NCI-H748 (cell line): Measurements from ENCODE around the gene ARMC6.
"Not testable (repeated sequence)": the region's sequence is repeated elsewhere in the genome, so short reads cannot be mapped to it uniquely, and the experiment has no call there.

Source experiments
- DNase-seq: peaks from one replicate; lab custom pipeline; 2025; ENCODE audit not compliant: unreplicated experiment; lab: John Stamatoyannopoulos, UW

Gene ARMC6

GRCh38 chr19:19074196-19074882, 40.9 kb downstream of the ARMC6 start:
- peak; percentile 4 for DNase-seq

GRCh38 chr19:19075126-19075525, 41.7 kb downstream of the ARMC6 start:
- DNase-seq: no peak

- peak; percentile 8 for DNase-seq
Observed at GRCh38 chr19:19076476-19076875, 43.1 kb downstream of the ARMC6 start.

GRCh38 chr19:19077103-19077502, 43.7 kb downstream of the ARMC6 start:
- DNase-seq: peak; percentile 52

GRCh38 chr19:19078801-19079200, 45.4 kb downstream of the ARMC6 start:
- DNase-seq: no peak

GRCh38 chr19:19079571-19079970, 46.2 kb downstream of the ARMC6 start:
- no peak for DNase-seq

- no peak for DNase-seq
Observed at GRCh38 chr19:19081642-19082151, 48.3 kb downstream of the ARMC6 start.

GRCh38 chr19:19083413-19084178, 50.2 kb downstream of the ARMC6 start:
- DNase-seq: no peak

GRCh38 chr19:19087676-19088075, 54.3 kb downstream of the ARMC6 start:
- no peak for DNase-seq

GRCh38 chr19:19094513-19094912, 61.1 kb downstream of the ARMC6 start:
- no peak for DNase-seq

GRCh38 chr19:19095691-19096090, 62.3 kb downstream of the ARMC6 start:
- DNase-seq: no peak

- no peak for DNase-seq
Observed at GRCh38 chr19:19096641-19097627, 63.5 kb downstream of the ARMC6 start.

GRCh38 chr19:19098084-19098702, 64.8 kb downstream of the ARMC6 start:
- DNase-seq: no peak

GRCh38 chr19:19098703-19099632, 65.6 kb downstream of the ARMC6 start:
- DNase-seq: no peak

- DNase-seq: no peak
Observed at GRCh38 chr19:19101540-19101939, 68.1 kb downstream of the ARMC6 start.

- not testable (repeated sequence) for DNase-seq
Observed at GRCh38 chr19:19102566-19102965, 69.2 kb downstream of the ARMC6 start.

- DNase-seq: no peak
Observed at GRCh38 chr19:19103167-19103566, 69.8 kb downstream of the ARMC6 start.

GRCh38 chr19:19105365-19106055, 72.1 kb downstream of the ARMC6 start:
- DNase-seq: peak; percentile 3

GRCh38 chr19:19106056-19106551, 72.7 kb downstream of the ARMC6 start:
- DNase-seq: no peak
